Anterior cingulate cortex (tissue), 58 donors: Measurements from ENCODE around the gene FEM1C.

Experiments
- DNase-seq, 58 donors: peaks; one replicate each; lab custom pipeline; 2025; lab: John Stamatoyannopoulos, UW

The FEM1C gene

DNA sequence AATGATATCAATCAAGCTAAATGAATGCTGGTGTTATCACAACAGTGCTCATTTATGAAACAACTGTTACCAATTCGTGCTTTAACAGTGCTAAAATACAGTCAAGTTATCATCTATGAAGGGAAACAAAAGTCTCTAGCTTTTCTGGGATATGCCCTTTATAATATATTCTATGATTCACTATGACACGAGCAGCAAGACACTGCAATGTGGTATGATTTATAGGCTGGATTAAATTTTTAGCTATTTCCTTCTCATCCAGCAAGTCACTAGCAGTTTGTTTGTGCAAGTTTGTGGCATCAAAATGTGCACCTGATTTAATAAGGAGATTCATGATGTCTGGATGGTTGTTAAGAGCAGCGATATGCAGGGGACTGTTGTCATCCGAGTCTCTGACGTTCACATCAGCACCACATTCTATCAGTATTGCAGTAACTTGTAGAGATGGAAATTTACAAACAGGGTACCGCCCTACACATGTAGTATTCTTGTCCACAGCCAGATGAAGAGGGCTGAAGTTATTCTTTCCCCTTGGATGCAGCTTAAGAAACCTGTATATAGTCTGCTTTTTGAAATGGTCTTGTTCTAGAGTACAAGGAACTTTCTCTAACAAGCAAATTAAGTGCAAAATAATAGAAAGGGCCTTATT, 20.3 kb downstream of the FEM1C start:
- DNase-seq = no peak

DNA sequence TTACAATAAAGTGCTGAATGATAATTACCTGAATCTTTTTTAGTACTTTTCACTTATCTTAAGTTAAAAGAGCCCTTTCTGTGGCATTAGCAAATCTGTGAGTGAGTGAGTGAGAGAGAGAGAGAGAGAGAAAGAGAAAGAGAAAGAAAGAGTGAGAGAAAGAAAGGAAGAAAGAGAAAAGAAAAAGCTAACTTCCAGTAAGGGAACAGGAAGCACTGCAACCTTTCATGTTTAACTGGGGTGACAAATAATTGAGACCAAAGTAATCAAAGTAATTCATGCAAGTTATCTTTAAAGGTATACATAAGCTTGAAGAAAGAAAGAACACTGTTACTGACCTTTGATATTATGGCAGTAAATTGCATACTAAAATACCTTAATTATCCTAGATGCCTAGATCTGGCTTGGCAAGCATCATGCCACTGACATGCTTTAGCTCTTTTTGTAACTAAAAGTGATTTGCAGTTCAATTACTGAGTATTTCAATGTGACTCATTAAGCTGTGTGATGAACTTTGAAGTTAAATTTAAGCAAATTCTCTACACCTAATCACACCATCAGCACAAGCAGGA, 21.7 kb downstream of the FEM1C start:
- DNase-seq = no peak

DNA sequence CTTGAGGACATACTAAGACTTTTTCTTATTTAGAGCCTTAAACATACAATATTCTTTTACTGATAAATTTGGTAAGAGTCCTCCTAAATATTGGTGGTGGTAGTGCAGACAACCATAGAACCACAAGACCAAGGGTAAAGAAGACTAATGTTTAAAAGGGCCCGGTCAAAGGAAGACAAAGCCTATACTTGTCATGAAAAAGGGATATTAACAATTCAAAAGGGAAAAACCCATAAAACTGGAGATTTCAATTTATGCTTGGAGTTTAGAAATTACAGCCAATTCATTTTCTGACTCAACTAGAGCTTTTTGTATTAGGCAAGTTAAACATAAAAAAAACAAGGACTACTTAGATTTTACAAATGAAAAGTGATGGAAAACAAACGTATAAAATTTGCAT, 24.4 kb downstream of the FEM1C start:
- DNase-seq = no peak

- no peak for DNase-seq
Measured at GRCh38 chr5:115516372-115516771, 28.2 kb downstream of the FEM1C start.

DNA sequence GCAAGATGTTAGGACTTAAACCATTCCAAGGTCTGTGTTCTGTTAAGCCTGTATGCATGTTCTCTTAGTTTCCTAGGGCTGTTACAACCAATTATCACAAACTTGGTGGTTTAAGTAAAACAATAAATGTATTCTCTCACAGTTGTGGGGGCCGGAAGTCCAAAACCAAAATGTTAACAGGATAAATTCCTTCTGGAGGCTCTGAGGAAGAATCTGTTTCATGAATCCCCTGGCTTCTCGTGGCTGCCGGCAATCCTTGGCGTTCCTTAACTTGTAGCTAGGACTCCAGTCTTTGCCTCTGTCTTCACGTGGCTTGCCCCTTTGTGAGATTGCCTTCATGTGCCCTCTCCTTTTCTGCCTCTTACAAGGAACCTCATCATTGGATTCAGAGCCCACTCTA, 30.4 kb downstream of the FEM1C start:
- no peak for DNase-seq

DNA sequence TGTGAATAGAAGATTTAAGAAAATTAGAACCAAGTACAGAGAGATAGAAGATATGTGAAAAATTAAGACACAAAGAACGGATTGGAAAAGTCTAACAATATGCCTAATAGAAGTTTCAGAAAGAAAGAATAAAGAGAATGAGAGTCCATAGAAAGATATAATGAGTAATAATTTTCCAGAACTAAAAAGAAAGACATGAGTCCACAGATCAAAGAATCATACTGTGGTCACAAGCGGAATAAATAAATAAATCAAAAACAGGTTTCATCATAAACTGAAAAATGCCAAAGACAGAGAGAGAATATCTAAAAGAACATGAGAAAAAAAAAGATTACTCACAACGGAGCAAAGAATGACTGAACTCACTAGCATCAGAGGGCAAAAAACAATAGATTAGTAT, 32.9 kb downstream of the FEM1C start:
- DNase-seq = no peak

DNA sequence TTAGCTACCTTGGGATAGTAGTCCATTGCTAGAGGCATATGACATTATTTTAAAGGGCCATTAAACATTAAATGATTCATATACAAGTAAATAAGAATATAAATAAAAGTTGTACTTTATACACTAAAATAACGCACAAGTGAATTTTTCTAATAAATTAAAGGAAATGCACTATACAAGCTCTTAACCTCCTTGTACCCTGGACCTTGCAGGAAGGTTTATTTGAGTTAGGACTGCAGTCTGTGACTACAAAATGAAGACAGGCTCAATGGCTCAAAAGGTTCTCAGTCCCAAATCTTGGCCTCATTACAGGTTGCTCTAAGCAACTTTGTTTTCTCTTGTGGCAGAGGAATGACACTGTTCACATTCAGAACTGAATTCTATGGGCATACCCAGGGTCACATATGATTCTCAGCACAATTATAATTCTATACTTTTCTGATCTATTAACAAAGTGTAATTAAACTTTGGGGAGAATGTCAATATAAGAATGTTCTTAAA, 34.4 kb downstream of the FEM1C start:
- peak in 3 of 58 donors; percentile 24 to 50 (median 38) for DNase-seq

- no peak for DNase-seq
Measured at GRCh38 chr5:115509547-115509946, 35.0 kb downstream of the FEM1C start.

GRCh38 chr5:115507681-115508080, 36.9 kb downstream of the FEM1C start:
- DNase-seq = peak in 2 of 58 donors; percentile 22 to 34

DNA sequence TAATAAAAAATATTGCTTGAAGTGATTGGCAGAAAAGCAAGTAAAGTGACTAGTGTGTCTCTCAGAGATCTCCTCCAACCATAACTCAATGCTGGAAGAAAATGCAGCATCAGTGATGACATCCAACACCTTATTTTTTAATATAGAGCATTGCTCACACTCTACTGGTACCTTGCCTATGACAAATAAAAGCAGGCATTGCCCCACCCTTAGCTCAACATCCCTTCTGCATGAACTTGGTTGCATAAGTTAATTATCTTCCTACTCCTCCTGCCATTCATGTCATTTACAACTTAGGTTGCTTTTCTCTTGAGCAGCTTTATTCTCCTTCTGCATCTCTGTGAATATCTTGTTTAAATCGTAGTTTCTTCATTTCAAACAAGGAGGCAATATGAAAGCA, 41.2 kb downstream of the FEM1C start:
- no peak for DNase-seq

- no peak for DNase-seq
Measured at GRCh38 chr5:115501464-115502210, 42.9 kb downstream of the FEM1C start.

DNA sequence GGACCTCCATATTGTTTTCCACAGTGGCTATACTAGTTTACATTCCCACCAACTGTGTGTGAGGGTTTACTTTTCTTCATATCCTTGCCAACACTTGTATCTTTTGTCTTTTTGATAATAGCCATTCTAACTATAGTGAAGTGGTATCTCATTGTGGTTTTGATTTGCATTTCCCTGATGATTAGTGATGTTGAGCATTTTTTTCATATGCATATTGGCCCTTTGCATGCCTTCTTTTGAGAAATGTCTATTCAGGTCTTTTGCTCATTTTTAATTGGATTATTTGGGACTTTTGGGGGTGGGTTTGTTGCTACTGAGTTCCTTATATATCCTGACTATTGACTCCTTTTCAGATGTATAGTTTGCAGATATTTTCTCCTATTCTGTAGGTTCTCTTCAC, 44.4 kb downstream of the FEM1C start:
- no peak for DNase-seq

DNA sequence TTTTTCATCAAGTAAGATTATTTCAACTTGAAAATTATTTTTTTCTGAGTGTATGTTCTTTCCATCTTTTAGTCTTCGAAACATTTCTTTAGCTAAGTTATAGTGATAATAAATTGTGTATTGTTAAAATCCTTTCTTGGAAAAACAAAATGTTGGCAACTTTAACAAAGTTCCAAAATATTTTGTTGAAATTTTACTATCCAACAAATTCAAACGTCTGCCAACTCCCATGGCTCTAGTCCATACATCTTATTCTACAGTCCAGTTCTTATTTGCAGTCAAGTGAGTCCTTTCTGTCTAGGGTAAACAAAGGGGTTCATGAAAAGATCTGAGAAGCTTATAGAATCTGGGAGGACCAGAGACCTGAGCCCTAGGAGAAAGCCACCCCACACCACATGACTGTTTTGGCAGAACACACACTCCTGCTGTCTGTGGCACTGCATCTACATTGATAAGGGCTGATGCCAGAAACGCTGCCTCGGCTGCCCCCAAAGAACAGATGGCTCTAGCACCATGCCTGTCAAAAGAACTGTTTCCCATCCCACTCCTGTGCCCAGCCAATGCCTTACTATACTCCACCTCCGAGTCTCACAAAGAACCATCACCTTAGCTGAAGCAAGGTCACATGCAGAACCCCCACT, 47.5 kb downstream of the FEM1C start:
- peak in 10 of 58 donors; percentile 3 to 38 (median 18) for DNase-seq

GRCh38 chr5:115494570-115495289, 49.8 kb downstream of the FEM1C start:
- peak in 4 of 58 donors; percentile 15 to 38 (median 30) for DNase-seq

DNA sequence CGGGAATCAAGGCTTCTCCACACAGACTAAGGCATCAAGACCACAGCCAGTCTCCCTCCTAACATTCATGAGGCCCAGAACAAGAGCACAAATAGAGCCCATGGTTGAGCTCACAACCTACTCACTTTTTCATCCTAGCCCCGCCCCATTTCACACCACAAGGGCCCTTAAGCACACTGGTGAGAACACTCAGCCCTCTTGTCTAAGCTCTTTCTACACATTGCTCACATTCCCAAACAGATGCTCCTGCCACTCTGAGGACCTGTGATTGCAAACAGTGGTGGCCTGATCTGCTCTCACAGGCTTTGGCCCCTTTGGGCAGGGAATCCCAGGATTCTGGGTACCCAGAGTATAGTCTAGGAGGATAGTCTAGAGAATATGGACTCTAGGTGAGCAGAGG, 54.0 kb downstream of the FEM1C start:
- no peak for DNase-seq

- DNase-seq = no peak
Measured at GRCh38 chr5:115489733-115490132, 54.8 kb downstream of the FEM1C start.

DNA sequence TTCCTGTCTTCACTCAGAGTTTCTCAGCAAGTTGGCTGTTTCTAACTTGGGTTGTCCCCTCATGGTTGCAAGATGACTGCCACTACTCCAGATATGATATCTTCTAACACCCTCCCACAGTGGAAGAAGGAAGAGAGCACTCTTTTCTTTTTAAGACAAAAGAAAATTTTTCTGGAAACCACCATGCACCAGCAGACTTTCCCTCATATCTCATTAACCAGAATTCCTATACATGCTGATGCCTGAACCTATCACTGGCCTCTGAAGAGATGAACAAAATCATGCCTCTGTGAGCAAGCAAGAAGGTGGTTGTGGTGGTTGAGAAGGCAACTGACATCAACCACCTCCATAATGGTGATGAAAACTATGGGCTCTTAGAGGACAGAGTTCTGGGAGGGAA, 56.8 kb downstream of the FEM1C start:
- no peak for DNase-seq

- DNase-seq = no peak
Measured at GRCh38 chr5:115487168-115487567, 57.4 kb downstream of the FEM1C start.

GRCh38 chr5:115486728-115487127, 57.8 kb downstream of the FEM1C start:
- DNase-seq = no peak

DNA sequence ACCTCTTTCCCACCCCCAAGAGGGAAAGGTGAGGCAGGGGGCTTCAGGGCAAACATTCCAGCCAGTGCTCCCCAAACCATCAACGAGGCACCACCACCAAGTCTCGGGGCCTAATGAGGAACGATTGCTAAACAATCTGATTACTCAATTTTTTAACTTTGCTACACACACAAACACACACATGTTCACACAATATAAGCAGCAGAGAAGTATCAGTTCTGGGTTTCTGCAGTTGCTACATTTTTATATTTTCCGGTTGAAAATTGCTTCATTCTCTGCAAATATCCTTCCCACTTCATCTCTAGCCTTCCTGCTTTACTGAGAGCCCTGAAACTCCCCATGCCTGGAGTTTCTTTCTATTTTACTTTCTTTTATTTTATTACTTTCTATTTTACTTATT, 60.2 kb downstream of the FEM1C start:
- no peak for DNase-seq

- DNase-seq = no peak
Measured at GRCh38 chr5:115480900-115481299, 63.7 kb downstream of the FEM1C start.
